H1 (cell line): ENCODE results near the gene ARPIN. TPM values are rescaled to one million over a fixed set of nuclear protein-coding genes. Genes with fewer than 3 reads are reported as not detected.

Experiments
- BACH1 ChIP-seq: IDR thresholded peaks from 2 replicates; pipeline ENCODE4 v1.6.1; 2012; ENCODE audit warnings: low read length, improper control_type of control experiment
- CEBPB ChIP-seq: IDR thresholded peaks from 2 replicates; pipeline ENCODE4 v1.6.1; 2012; ENCODE audit warnings: low read depth, low read length
- EGR1 ChIP-seq: IDR thresholded peaks from 2 replicates; pipeline ENCODE4 v1.6.1; 2011; ENCODE audit warnings: low read depth, low read length, borderline replicate concordance
- POLR2A ChIP-seq, 2 experiments: IDR thresholded peaks; 1 replicate in 1 of 2; 2 replicates in 1 of 2; pipeline ENCODE4 v1.6.1; 2011; ENCODE audit warnings: low read depth in 2 of 2, low read length in 2 of 2, mild to moderate bottlenecking in 2 of 2; ENCODE audit errors: control extremely low read depth in 1 of 2
- SAP30 ChIP-seq: fragments of 300-600 bp; sonication (generic); IDR thresholded peaks from 2 replicates; pipeline ENCODE4 v1.7.1; 2012; ENCODE audit warnings: low read length, moderate library complexity, mild to moderate bottlenecking, inconsistent platforms; ENCODE audit not compliant: insufficient read depth, insufficient replicate concordance
- TAF1 ChIP-seq: IDR thresholded peaks from 2 replicates; pipeline ENCODE4 v1.6.1; 2011; ENCODE audit warnings: mild to moderate bottlenecking, low read depth, low read length
- polyA plus RNA-seq, 7 experiments: library from polyadenylated mRNA; depleted of rRNA in 3 of 7; stranded (reverse) in 5 of 7; unstranded in 2 of 7; fragments of >200 nt in 5 of 7; fragments of 200-250 nt in 2 of 7; gene quantifications; 1 replicate in 5 of 7; 2 replicates in 1 of 7; 4 replicates in 1 of 7; pipeline versions ENCODE4 v1.2.1 to v1.2.3, GENCODE V29; 2011 to 2013; ENCODE audit warnings: missing spikeins in 2 of 7, mixed read lengths in 2 of 7
- total RNA-seq: library from RNA; stranded (reverse); fragmentation: NEBNext Ultra II Directional; extraction: Animal tissue kit (Norgen Biotek cat#: 25700); gene quantifications from 2 replicates; pipeline ENCODE4 v1.2.1, GENCODE V29; 2021

Gene ARPIN
- total and polyA plus RNA-seq, 2 of the 8 experiments (the other 6 are each of a cell fraction or from before 2014, with no cell fraction given), result 3.1 to 3.9 TPM

DNA sequence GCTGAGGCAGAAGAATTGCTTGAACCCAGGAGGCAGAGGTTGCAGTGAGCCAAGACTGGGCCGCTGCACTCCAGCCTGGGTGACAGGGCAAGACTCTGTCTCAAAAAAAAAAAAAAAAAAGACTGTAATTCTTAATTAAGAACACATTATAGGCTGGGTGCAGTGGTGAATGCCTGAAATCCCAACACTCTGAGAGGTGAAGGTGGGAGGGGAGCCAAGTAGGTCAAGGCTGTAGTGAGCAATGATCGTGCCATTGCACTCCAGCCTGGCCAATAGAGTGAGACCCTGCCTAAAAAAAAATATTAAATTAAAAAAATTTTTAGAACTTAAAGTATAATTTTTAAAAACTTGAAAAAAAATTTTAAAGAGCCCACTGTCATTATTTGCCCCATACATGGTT, 13.4 kb upstream of the ARPIN start (continued):
- TF ChIP-seq CEBPB (no peak), EGR1 (no peak), POLR2A (IDR thresholded peaks at IDR 0.05; ENCODE audit: control extremely low read depth in 1 of 2, low read depth in 2 of 2, low read length in 2 of 2) (no peak), TAF1 (no peak), SAP30 (no peak), BACH1 (no peak)
